DMS153 treated with DMSO at 0.1 percent for 48 hours (cell line): ENCODE results near the gene RSPO3.
"Not testable (repeated sequence)": the region's sequence is repeated elsewhere in the genome, so short reads cannot be mapped to it uniquely, and the experiment has no call there.

Experiments used
- DNase-seq: peaks from one replicate; lab custom pipeline; 2025; ENCODE audit not compliant: unreplicated experiment; lab: John Stamatoyannopoulos, UW

Gene RSPO3

DNA sequence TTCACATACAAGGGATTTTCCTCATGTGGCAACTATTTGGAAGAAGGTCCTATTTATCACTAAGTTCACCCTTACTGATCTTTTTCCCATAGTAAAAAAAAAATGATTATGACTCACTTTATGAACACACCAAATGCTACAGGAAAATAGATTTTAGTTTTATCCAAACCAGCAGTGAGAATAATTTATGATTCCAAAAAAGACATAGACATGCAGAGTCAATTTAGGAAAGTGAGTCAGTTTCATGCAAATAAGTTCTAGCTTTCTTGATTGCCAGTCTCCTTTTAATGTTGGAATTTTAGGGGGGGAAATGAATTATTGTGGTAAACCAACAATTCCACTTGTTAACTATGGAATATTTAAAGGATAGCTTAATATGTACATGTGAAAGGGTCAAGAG is 84.2 kb downstream of the RSPO3 start:
- no peak for DNase-seq

GRCh38 chr6:127204281-127204680 is 85.8 kb downstream of the RSPO3 start:
- DNase-seq = no peak

GRCh38 chr6:127205036-127205435 is 86.6 kb downstream of the RSPO3 start:
- DNase-seq = no peak

DNA sequence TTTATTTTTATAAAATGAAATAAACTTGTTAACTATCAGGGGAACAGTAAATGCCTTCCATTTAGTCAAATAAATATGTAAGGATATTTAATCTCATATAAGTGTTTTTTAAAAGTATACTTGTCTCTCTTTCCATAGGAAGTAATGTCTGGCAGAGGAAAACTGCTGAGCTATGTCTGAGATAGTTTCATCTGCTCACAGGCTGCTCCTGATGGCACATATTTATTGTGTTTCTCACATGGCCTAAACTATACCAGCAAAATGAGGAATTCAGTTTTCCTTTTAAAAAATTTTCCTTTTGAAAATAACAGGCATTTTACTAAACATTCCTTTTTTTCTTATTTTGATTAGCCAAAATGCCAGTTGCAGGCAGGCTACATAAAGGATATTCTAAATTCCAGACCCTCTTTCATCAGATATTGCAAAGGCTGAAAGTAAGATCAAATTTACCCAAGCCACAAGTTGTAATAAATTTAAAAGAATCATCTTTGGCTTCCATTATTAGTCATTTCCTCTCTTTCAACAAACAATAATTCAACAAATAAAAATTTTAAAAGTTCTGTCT is 88.1 kb downstream of the RSPO3 start:
- DNase-seq = no peak

DNA sequence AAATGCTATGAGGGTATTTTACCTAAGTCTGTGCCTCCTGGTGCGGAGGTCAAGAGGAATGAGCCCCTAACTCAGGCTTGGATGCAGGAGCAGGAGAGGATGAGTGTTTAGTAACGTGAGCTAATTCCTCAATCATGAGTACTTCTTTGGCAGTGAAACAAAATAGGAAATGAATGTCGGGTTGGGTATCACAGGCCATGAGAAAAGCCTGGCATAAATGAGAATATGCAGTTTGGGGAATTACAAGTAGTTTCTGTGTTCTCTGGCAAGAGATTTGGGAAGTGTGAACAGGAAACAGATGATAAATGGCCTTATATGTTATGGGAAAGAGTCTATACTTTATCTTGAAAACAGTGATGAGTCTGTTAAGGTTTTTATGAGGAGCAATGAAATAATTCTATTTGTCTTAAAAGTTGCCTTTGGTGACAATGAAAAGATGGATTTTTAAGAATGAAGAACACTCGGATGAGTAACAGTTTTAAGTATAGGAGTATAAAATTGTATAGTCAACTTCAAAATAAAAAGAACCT is 89.2 kb downstream of the RSPO3 start:
- DNase-seq = no peak

DNA sequence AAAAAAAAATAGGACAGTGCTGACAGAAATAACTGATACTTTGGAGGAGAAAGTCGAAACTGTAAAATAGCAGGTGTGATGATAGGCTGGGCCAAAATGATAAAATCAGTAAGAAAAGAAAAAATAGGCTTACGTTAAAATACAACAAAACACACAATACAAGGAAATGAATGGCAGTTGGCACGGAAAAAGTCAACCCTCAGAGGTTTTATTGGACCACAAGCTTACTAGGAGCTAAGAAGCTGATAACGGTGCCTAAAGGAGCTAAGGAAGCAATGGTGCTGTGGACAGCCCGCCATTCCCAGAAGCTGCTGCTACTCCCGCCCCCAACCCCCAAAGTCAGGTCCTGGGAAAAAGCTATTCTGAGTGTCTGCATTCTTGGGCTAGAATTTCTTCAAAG is 92.3 kb downstream of the RSPO3 start:
- DNase-seq = no peak

DNA sequence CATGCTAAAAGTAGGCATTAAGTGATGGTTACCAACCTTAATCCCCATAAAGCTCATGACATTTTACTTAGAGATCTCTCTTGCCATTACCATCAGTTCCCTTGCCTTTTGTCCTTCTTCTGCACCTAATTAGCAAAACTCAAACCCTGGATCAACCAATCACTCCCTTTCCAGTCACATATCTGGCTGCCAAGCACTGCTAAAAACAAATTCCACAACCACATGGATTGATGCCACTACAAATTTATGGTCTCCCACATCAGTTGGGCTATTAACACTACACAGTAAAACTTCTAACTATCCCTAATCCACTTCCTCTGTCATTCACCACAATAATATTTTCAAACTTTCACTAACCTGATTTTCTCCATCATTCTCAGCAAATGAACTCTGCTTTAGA is 93.9 kb downstream of the RSPO3 start:
- DNase-seq = no peak

- not testable (repeated sequence) for DNase-seq
Observed at GRCh38 chr6:127214032-127214431, 95.6 kb downstream of the RSPO3 start.

- DNase-seq = not testable (repeated sequence)
Observed at GRCh38 chr6:127214531-127214930, 96.1 kb downstream of the RSPO3 start.

GRCh38 chr6:127215931-127216330 is 97.5 kb downstream of the RSPO3 start:
- DNase-seq = no peak

GRCh38 chr6:127216810-127217789 is 98.6 kb downstream of the RSPO3 start:
- no peak for DNase-seq

GRCh38 chr6:127219869-127220268 is 101.4 kb downstream of the RSPO3 start:
- DNase-seq = no peak

DNA sequence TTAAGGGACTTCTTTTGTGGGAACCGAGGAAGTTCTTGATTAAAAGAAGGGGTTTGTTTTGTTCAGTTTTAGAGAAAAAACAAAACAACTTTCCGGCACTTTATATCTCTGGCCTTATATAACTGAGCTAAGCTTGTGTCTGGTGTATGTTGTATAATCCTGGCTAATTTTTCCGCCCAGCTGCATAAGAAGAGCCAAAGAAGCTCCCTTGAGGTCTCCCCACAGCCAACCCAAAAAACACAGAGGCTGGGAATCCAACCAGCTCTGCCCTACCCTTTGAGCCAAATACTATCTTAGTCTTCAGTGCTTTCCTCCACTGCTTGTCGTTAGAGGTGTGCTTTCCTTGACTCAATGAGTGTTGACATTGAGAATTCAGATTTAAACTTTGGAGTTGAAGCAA is 102.7 kb downstream of the RSPO3 start:
- DNase-seq = no peak

GRCh38 chr6:127222418-127222817 is 103.9 kb downstream of the RSPO3 start:
- no peak for DNase-seq

DNA sequence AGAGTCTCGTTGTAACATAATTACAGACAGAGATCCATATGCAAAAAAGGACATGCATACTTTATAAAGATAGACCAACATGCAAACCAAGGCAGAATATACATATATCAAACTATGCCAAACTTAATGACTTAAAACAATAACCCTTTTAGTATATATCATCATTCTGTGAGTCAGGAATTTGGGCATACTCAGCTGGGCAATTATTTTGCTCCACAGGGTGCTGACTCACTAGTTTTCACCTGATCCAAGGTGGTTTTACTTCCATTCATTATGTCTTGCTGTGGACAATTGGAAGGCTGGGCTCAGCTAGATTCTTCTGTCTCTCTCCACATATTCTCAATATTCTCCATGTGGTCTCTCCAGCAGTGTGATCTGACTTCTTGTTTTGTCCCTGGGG is 107.0 kb downstream of the RSPO3 start:
- no peak for DNase-seq

- DNase-seq = not testable (repeated sequence)
Observed at GRCh38 chr6:127233819-127234218, 115.3 kb downstream of the RSPO3 start.

DNA sequence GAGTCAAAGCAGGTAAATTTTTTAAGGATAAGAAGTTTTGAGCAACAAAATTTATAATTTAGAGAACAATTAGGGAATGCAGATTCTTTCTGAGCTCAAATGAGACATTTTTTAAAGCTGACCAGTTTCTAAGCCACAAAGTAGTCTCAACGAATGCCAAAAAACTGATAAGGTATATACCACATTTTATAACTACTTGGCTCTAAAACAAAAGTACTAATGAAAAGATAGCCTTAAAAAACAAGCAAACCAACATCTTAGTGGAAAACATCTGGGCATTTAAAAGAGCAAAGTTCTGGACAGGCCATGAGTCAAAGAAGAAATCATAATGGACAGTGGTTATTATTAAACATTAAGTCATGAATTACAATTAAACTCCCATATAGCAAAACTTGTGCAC is 125.0 kb downstream of the RSPO3 start:
- no peak for DNase-seq
